Stimulated activated CD4-positive, alpha-beta T cell treated with anti-CD3 and anti-CD28 coated beads, Interleukin-1b, Interleukin-23, amount 100 ng/mL, for 24 hours (primary cell): ENCODE measurements around the gene ASTN2.

Experiments
- DNase-seq, 4 experiments: peaks; one replicate each; pipeline ENCODE4 v3.0.0-alpha.2; 2020; ENCODE audit warnings: low read depth in 4 of 4, low spot score in 1 of 4

The ASTN2 gene

DNA sequence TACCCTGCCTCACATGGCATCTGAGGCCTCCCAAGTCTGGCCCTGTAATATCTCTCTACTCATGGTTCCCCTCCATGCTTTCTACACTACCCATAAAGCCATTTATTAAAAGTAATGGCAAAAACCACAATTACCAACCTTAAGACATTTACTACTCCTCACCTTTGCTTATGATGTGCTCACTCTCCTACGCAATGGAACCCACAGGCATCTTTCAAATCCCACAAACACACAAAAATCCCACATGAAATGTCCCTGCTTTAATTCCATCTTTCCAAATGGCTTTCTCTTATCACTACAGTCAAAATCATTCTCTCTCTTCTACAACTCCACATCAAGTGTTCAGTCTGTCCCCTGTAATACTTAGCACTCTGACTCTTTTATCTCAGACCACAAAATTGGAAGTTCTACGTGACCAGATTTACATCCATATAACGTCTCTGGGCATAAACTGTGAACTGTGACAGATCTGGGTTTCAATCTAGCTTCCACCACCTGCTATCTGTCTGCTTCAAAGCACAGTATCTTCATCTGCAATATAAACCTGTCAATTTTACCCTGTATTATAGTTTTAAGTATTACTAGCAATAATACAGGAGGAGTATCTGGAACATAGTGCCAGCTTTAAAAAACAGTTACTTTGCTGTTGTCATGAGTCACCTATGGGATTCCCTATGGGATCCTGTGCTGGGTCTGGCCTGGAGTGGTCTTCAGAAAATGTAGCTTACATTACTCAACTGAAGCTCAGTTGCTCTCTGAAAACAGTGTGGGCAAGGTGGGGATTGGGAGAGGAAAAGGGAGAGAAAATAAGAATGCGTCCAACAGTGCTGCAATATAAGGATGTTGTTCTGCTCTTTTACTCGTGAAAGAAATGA is 864.8 kb downstream of the ASTN2 start:
- DNase-seq = no peak

DNA sequence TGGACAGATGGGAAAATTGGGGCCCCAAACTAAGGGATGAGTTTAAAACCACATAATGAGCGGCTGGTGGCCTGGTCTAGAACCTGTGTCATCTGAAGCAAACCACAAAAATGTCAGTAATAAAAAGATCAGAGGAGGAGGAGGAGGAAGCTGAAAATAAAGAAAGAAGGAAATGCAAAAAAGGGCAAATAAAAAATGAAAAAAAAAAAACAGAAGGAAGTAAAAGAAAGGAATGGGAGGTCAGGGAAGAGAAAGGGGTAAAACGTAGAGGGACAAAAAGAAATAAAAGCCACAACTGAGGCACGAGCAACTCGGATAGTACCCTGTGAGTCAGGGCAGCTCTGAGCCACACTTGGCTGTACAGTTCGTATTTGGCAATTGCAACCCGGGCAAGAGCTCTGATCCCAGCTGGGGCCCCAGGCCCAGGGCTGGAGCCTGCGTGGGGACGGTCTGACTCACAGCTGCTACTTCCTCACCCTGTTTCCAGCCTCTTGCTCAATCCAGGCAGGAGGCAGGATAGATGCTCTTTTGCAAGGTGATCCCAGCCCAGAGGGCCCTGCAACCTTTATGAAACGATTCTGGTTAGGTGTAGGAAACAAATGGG is 865.7 kb downstream of the ASTN2 start:
- DNase-seq = no peak

DNA sequence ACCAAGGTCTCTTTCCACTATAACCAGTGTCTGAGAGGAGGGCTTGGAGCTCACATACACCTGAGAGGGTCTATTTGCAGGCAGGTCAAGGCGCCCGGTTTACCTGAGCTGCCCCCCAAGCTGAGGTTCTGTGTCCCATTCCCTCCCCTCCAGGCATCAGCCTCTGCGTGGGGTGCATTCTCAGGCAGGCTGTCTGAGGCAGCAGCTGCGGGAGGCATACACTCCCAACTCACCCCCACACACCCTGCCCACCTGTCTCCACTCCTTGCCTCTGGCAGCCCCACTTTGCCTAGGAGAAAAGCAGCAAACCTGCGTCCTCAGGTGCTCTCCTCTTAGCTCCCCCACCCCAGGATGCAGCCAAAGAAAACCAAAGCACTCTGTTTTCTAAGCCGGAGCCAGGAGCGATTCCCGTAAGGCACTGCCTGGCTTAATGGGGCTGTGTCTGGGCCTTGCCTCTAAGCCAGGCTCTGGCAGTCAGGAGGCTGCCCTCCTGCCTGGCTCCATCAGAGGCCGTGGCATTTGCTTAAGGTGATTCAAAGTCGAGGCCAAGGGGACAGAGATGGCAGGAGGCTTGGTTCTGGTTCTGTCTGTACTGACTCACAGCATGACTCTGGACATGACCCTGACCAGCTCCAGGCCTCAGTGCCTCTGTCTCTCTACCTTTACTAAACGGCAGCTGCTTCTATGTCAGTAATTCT is 867.0 kb downstream of the ASTN2 start:
- DNase-seq = no peak

DNA sequence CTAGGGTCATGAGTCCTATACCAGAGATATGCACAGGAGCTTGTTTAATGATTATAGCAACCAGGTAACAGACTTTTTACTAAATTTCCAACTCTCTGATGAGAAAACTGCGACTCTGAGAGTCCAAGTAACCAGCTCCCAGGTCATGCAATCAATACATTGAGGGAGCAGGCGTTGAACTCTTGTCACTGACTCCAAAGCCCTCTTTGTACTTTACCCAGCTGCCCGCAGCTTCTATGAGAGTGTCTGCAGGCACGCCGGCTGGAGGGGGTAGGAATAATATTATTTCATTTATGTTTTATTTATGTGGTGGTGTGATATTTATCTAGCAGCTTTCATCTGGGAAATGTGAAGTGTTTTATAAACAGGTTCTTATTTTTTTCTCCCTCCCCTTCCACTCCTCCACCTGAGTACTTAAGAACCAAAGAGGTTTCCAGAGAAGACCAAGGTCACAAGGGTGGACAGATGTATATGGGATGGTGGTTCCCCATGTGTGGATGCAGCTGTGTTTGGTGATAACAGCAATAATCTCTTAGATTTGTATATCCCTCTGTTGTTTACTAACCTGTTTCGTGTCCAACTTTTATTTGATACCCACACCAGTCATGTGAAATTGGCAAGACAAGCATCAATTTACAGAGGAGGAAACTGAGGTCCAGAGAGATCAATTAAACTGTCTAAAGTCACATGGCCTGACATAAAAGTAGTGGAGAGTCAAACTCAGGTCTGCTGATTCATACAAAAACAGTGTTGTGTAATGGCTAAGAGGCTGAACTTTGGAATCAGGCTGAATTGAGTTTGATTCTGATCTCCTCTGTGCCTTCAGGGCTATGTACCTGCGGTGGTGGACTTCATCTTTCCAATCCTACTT is 867.9 kb downstream of the ASTN2 start:
- DNase-seq = no peak

DNA sequence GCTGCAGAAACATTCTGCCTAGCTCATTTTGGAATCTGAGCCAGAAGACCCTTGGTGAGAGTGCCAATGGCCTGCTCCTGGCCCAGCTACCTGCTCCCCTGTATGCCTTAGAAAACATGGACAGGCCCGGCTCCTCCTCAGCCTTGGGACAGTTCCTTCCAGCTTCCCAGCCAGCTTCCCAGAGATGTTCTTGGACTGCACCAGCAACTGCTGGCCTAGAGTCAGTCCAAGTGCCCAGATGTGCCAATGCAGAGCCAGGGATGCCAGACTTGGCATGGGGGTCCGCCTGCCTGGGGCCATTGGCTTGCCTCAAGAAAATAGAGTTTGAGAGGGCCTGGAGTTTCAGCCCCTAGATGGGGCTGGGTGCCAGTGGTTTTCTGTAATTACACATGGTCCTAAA is 870.0 kb downstream of the ASTN2 start:
- no peak for DNase-seq

DNA sequence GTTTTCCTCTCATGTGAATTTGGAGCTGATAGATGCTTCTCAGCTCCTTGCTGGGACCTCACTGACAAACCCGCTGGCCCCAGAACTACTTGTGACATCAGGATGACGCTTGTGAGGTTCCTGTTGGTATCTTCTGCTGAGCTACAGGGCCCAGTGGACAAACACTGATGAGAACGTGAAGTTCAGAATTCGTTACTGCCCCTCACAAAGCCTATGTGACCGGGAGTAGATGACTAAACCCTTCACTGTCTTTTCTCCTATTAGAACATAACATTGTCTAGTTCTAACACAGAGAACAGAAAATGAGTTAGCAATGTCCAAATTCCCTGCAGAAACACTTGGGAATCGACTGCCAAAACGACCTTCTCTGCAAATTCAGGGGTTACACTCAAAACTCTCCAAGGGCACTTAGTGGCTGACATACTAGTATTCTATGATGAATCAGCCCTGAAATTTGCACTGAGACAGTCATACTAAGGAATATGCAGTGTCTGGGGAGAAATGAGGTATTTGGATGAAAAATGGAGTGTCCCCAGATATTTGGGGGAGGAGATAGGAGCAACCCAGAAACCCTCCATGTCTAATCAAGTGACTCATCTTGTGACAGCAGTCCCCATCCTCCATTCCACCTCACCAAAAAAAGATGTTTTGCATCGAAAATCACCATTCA is 871.0 kb downstream of the ASTN2 start:
- DNase-seq = no peak

DNA sequence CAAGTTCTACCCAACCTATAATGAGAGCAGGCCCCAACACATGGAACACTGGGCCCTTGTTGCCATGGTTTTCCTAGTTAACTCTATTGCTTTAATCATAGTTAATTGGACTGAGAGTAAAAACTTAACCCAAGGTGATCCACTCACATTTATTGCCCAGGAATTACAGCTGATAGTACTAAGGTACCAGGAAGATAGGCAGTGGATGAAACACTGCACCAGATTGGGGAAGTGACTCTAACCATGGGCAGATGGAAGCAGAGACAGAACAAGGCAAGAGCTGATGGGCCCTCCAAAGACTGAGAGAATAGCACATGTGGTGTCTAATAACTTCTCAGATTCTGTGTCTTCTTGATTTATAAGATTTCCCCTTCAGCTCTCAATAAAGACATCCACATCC is 873.5 kb downstream of the ASTN2 start:
- no peak for DNase-seq

DNA sequence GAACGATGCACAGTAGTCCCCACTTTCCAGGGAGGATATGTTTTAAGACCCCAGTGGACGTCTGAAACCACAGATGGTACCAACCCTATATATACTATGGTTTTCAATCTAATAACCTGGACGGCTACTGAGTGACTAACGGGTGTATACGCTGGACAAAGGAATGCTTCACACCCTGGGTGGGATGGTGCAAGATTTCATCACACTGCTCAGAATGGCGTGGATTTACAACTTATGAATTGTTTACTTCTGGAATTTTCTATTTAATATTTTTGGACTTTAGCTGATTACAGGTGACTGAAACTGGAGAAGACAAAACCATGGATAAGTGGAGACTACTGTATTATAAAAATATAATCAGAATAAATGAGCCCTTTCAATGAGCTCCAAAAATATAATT is 875.3 kb downstream of the ASTN2 start:
- no peak for DNase-seq

DNA sequence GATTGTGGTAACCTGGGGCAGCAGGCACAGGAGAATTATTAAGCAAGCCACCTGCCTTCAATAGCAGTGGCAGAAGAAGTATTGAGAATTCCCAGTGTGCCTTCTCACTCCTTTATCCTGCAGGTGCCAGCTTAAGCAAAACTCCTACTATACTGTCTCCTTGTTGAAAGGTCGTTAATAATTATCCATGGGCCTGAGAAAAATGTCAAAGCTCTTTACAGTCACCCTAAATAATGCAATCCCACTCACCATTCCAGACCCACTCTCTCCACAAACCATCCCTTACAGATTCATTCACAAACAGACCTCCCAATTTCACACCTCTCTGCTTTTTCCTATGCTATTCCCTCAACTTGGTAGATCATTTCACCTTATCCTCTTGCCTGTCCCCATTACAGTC is 889.2 kb downstream of the ASTN2 start:
- no peak for DNase-seq

DNA sequence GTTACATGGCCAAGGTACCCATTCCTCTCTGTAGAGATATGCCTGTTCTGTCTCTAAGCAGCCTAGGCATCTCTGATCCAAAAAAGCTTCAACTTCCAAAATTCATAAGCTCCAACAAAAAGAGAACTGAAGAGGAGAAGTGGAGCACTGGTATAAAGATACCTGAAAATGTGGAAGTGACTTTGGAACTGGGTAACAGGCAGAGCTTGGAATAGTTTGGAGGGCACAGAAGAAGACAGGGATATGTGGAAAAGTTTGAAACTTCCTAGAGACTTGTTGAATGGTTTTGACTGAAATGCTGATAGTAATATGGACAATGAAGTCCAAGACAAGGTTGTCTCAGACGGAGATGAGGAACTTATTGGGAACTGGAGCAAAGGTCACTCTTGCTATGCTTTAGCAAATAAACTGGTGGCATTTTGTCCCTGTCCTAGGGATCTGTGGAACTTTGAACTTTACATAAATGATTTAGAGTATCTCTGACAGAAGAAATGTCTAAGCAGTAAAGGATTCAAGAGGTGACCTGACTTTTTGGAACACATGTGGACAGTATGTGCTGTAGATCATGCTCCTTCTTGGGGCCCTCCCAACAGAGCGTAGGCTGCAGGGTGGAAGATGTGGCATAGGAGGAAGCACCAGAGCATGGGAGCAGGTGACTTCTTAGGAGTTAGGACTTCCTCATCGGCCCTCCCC is 889.9 kb downstream of the ASTN2 start:
- no peak for DNase-seq

DNA sequence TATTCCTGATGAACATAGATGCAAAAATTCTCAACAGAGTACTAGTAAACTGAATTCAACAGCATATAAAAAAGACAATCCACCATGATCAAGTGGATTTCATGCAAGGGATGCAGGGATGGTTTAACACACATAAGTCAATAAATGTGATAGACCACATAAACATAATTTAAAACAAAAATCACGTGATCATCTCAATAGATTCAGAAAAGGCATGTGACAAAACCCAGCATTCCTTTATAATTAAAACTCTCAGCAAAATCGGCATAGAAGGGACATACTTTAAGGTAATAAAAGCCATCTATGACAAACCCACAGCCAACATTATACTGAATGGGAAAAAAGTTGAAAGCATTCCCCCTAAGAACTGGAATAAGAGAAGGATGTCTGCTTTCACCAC is 894.6 kb downstream of the ASTN2 start:
- DNase-seq = no peak

DNA sequence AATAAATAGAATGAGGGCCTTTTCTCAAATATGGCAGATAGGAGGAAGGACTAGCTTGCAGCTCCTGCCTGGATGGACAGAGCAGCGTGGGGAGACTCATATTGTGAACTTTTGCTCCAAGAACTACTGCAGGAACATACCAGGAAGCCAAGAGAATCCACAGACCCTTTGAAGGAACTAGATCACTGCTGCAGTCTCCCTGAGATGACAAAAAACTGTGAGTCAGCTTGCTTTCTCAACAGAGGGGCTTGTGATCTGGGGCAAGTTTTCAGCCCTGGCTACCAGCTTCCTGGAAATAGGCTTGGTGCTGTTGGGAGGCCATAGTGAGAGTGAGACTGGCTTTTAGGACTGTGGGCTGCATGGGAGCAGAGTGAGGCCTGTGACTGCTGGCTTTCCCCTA is 898.4 kb downstream of the ASTN2 start:
- DNase-seq = no peak

DNA sequence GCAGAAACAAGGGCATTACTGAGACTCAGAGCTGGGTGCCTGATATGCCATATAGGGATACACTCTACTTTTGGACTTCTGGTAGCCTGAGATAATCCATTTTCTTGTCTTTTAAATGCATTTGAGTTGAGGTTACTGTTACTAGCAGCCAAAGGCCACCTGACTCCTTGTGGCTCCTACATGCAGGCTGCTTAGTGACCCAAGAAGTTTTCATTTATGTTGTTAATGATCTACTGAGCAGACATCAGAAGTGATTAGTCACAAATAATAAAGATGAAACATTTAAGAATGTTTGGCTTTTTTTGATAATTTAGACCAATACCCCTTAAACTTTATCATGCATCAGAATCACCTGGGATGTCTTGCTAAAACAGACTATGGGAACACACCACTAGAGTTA is 899.3 kb downstream of the ASTN2 start:
- no peak for DNase-seq

DNA sequence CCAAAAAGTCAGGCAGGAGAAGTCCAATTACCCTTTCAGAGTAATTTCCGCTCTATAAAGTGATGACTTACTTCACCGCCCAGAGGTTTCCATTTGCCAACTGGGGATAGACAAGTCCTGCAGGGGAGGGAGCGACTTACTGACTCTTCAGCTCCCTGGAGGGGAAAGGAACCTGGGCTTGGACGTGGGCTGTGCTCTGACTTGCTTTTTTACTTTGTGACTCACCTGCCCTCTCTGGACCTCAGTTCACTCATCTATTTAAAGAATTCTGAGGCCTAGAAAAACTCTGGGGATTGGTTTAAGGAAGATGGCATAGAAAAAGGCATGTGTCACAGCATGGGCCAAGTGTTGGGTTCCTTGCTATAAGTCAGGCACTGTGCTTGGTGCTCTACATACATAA is 908.2 kb downstream of the ASTN2 start:
- no peak for DNase-seq

DNA sequence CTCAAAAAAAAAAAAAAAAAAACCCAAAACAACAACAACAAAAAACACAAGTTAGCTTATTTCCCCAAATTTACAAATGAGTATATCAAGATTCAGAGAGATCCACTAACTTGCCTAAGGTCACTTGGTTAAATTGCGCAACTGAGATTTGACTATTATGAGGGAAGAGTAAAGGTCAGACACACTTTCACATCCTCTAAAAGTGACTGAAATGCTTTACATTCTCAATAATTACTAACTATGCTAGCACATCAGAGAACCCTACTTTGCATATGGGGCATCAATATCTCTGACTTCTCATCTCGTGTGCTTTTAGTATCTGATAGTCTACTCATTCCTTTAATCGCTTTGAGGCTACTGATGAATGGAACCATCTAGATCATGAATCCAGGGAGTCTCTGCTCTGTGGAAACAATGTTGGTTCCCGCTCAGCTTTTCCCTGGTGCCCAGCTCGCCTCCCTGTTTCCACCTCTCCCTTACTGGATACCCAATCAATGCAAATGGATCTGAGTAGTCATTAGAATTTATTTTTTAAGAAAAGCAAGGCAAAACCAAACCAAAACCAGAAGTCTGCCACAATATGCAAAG is 909.9 kb downstream of the ASTN2 start:
- DNase-seq = no peak

DNA sequence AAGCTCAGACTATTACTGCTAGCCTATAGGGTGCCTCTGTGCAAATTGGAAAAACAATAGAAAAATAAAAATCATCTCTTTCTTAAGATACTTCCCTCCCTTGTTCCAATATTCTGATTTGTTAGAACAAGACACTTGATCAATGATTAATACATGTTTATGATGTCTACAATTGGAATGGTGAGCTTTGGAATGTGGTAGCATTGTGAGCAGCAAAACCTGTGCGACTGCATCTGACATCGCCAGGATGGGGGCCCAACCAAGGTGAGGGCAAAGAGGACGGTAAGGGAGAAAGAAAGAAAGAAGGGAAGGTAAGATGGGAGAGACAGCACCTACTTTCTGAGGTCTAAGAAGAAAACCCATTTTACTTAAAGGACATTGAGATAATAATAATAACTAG is 910.8 kb downstream of the ASTN2 start:
- no peak for DNase-seq

DNA sequence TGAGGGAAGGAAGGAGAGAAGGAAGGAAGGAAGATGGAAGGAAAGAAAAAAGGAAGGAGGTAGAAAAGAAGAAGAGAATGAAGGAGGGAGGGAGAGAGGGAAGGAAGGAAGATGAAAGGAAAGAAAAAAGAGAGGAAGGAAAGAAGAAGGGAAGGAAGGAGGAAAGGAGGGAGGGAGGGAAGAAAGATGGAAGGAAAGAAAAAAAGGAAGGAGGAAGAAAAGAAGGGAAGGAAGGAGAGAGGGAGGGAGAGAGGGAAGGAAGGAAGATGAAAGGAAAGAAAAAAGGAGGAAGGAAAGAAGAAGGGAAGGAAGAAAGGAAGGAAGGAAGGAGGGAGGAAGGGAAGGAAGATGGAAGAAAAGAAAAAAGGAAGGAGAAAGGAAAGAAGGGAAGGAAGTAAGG is 912.1 kb downstream of the ASTN2 start:
- DNase-seq = no peak

DNA sequence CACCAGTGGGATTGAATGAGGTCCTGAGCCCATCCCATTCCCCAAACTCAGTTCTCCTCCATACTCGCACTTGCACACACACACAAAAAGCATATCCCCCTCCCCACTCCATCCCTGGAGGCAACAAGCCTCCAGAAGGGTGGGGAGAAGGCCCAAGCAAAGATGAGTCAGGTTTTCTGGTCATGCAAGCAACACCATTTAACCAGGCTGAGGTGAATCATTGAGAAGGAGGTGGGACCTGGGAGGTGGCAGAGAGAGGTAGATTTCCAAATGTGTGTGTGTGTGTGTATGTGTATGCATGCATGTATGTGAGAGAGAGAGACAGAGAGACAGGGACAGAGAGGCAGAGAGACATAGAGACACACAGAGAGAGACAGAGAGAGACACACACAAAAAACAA is 913.0 kb downstream of the ASTN2 start:
- no peak for DNase-seq

DNA sequence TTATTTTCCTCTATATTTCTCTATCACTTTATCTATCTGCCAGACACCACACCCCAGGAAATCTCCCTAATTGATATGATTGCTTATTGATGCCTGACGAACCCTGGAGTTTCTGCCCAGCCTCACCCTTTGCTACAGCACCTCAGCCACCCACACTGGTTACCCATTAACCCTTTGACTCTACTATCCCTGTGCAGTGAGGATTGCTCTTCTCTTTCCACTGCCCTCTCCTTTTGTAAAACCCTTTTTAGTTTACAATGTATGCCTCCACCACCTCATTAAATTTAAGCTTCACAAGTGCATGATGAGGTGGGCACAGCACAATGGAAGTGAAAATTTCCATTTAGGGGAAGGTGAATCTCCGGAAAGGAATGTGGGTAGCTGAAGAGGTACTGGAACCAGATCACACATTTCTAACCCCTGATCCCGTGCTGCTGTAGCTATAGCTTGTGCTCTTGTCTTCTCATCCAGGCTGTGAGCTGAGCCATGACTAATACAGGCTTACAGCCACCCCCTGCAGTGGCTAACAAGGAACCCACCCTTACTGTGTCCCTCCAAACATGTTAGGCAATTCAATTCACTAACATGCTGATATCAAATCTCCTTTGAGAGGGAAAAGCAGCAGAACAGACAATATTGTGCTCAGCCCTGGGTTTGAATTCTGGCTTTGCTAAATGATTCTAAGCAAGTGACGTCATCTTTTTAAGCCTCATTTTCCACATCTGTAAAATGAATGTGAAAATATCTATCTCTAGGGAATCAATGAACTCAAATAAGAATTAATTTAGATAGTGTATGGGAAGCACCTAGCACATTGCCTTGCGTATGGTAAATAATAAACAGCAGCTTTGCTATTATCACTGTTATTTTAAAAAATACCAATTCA is 914.6 kb downstream of the ASTN2 start:
- DNase-seq = no peak
